Mucosa of stomach (tissue), 1 donor: ENCODE results near the gene KANTR.

Source experiments
- H3K27me3 ChIP-seq: one replicate; pipeline ENCODE4 v1.7.0; 2013; ENCODE audit warnings: mild to moderate bottlenecking, low read length; ENCODE audit not compliant: control insufficient read depth, insufficient read depth
- H3K36me3 ChIP-seq: one replicate; pipeline ENCODE4 v1.7.0; 2013; ENCODE audit warnings: low read length; ENCODE audit not compliant: control insufficient read depth, insufficient read depth
- H3K4me1 ChIP-seq: one replicate; pipeline ENCODE4 v1.7.0; 2013; ENCODE audit warnings: mild to moderate bottlenecking, low read length; ENCODE audit not compliant: control insufficient read depth, insufficient read depth
- H3K4me3 ChIP-seq: one replicate; pipeline ENCODE4 v1.7.0; 2013; ENCODE audit warnings: low read length
- H3K9ac ChIP-seq: one replicate; pipeline ENCODE4 v1.7.0; 2013; ENCODE audit warnings: mild to moderate bottlenecking, low read length, moderate library complexity
- H3K9me3 ChIP-seq: one replicate; pipeline ENCODE4 v1.7.0; 2013; ENCODE audit warnings: mild to moderate bottlenecking, low read length, moderate library complexity; ENCODE audit not compliant: control insufficient read depth
- donor health status: Pancreatic carcinoma.

KANTR gene

DNA sequence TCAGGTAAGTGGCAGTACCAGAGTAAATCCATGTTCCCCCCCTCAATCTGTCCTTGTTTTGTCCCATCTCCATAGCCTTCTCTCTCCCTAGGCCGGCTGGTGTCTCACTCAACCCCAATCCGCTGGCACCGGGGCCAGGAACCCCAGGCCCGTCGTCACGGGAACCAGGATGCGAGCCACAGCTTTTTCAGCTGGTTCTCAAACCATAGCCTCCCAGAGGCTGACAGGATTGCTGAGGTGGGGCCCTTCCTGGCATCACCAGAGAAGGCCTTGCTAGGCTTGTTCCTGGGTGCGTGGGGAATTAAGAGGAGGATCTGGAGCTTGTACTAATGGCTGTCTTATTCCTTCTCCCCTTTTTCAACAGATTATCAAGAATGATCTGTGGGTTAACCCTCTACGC, 9.1 kb upstream of the KANTR start:
- Histone ChIP-seq H3K9ac (no peak overlapping the region), H3K27me3 (no peaks in the 10 kb centered on the region), H3K4me1 (no peaks in the 10 kb centered on the region), H3K36me3 (no peaks in the 10 kb centered on the region), H3K9me3 (no peaks in the 10 kb centered on the region), H3K4me3 (no peak overlapping the region)

- Histone ChIP-seq H3K36me3 (no peaks in the 10 kb centered on the region), H3K27me3 (no peaks in the 10 kb centered on the region), H3K9ac (no peak overlapping the region), H3K4me3 (no peak overlapping the region), H3K4me1 (no peaks in the 10 kb centered on the region), H3K9me3 (no peaks in the 10 kb centered on the region)
These were observed 8.2 kb upstream of the KANTR start for GRCh38 chrX:53085661-53086229.

- no peaks in the 10 kb centered on the region for H3K27me3 ChIP-seq
- no peaks in the 10 kb centered on the region for H3K36me3 ChIP-seq
- no peaks in the 10 kb centered on the region for H3K4me1 ChIP-seq
- H3K4me3 ChIP-seq: no peak overlapping the region
- H3K9ac ChIP-seq: no peak overlapping the region
- H3K9me3 ChIP-seq: no peaks in the 10 kb centered on the region
These were observed 7.5 kb upstream of the KANTR start for GRCh38 chrX:53086464-53086863.

GRCh38 chrX:53087388-53087831, 6.5 kb upstream of the KANTR start:
- H3K27me3 ChIP-seq: no peaks in the 10 kb centered on the region
- no peaks in the 10 kb centered on the region for H3K36me3 ChIP-seq
- no peaks in the 10 kb centered on the region for H3K4me1 ChIP-seq
- no peak overlapping the region for H3K4me3 ChIP-seq
- no peak overlapping the region for H3K9ac ChIP-seq
- no peaks in the 10 kb centered on the region for H3K9me3 ChIP-seq

- H3K4me3 ChIP-seq: no peak overlapping the region
- peak overlapping the region; percentile 55 for H3K9ac ChIP-seq
- no peaks in the 10 kb centered on the region for H3K27me3 ChIP-seq
- H3K36me3 ChIP-seq: no peaks in the 10 kb centered on the region
- H3K9me3 ChIP-seq: no peaks in the 10 kb centered on the region
- no peaks in the 10 kb centered on the region for H3K4me1 ChIP-seq
These were observed 5.6 kb upstream of the KANTR start for GRCh38 chrX:53088136-53088974.

GRCh38 chrX:53089224-53089842, 4.6 kb upstream of the KANTR start:
- Histone ChIP-seq H3K4me3 (no peak overlapping the region), H3K36me3 (no peaks in the 10 kb centered on the region), H3K4me1 (no peaks in the 10 kb centered on the region), H3K9me3 (no peaks in the 10 kb centered on the region), H3K9ac (peak overlapping the region; percentile 55), H3K27me3 (no peaks in the 10 kb centered on the region)

DNA sequence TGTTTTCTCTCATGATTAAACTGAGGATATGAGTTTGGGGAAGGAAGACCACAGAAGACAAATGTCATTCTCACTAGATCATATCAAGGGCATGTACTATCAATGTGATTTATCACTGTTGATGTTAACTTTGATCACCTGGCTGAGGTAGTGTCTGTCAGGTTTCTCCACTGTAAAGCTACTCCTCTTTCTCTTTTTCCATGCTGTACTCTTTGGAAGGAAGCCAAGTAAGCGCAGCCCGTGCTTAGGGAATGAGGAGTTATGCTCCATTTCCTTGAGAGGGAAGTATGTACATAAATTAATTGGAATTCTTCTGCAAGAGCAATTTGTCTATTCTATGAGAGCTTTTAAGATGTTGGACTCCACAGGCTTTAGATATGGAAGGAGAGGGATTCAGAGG, 4.0 kb upstream of the KANTR start:
- Histone ChIP-seq H3K9me3 (no peaks in the 10 kb centered on the region), H3K9ac (no peak overlapping the region), H3K27me3 (no peaks in the 10 kb centered on the region), H3K36me3 (no peaks in the 10 kb centered on the region), H3K4me3 (no peak overlapping the region), H3K4me1 (peaks cover 3% of the 10 kb centered on the region)

DNA sequence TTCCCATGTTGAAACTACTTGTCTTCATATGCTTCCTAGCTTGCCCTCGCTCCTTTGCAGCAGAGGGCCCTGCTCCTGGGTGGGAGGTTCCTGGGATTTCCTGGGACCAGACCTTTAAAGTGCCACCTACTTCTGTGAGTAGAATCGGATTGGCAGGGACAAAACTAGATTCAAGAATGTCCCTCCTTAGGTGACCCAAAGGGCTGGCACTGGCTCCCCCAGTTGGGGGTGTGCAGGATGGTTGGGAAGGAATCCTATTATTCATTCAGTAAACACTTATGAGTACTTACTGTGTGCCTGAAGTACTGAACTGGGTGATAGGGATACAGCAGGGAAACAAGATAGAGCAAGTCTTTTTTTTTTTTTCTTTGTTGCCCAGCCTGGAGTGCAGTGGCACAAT, 2.6 kb upstream of the KANTR start:
- no peaks in the 10 kb centered on the region for H3K9me3 ChIP-seq
- peaks cover 5% of the 10 kb centered on the region for H3K4me1 ChIP-seq
- H3K4me3 ChIP-seq: no peak overlapping the region
- H3K36me3 ChIP-seq: no peaks in the 10 kb centered on the region
- no peaks in the 10 kb centered on the region for H3K27me3 ChIP-seq
- no peak overlapping the region for H3K9ac ChIP-seq

DNA sequence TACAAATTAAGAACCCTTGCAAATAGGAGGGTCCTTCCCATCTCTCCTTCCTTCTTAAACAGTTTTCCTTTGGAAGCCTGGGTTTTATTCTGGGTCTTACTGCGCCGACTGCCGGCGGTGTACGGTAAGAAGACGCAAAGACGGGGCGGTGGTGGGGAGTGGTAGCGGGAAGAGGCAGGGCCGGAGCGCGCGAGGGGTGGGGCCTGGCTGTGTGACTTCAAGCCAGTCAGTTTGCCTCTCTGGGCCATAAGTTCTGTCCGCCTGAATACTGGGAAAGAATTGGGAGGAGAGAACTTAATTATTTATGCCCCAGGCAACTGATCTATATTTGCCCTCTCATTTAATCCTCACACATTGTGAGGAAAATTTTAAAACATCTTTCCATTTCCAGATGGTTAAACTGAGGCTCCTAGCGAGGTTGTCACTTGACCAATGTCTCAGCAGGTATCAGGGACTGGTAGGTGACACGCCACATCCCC, 726 bp upstream of the KANTR start:
- H3K27me3 ChIP-seq: no peaks in the 10 kb centered on the region
- H3K9ac ChIP-seq: peak overlapping the region; percentile 68
- peaks cover 5% of the 10 kb centered on the region for H3K4me1 ChIP-seq
- H3K9me3 ChIP-seq: no peaks in the 10 kb centered on the region
- no peaks in the 10 kb centered on the region for H3K36me3 ChIP-seq
- H3K4me3 ChIP-seq: peak overlapping the region; percentile 63

- Histone ChIP-seq H3K9ac (peak overlapping the region; percentile 68), H3K9me3 (no peaks in the 10 kb centered on the region), H3K4me3 (peak overlapping the region; percentile 36), H3K36me3 (no peaks in the 10 kb centered on the region), H3K4me1 (peaks cover 5% of the 10 kb centered on the region), H3K27me3 (no peaks in the 10 kb centered on the region)
These were observed 602 bp downstream of the KANTR start for GRCh38 chrX:53094582-53094905.

DNA sequence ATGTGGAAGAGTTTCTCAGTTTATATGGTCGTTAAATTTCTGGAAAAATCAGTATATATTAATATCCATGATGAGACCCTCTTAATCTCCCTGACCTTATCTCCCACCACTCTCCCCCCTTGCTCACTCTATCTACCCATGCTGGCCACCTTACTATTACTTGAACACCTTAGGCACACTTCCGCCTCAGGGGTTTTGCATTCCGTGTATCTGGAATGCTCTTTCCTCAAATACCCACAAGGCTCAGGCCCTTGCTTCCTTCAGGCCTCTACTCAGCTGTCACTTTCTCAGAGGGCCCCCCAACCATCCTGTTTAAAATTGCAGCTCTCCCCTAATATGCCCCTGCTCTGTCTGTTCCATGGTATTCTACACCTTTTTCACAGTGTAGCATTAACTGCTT, 1.9 kb downstream of the KANTR start:
- Histone ChIP-seq H3K27me3 (no peaks in the 10 kb centered on the region), H3K9me3 (no peaks in the 10 kb centered on the region), H3K4me1 (peaks cover 5% of the 10 kb centered on the region), H3K4me3 (no peak overlapping the region), H3K9ac (no peak overlapping the region), H3K36me3 (no peaks in the 10 kb centered on the region)

- Histone ChIP-seq H3K36me3 (no peaks in the 10 kb centered on the region), H3K27me3 (no peaks in the 10 kb centered on the region), H3K4me3 (no peak overlapping the region), H3K9ac (no peak overlapping the region), H3K4me1 (peaks cover 5% of the 10 kb centered on the region), H3K9me3 (no peaks in the 10 kb centered on the region)
These were observed 21.1 kb downstream of the KANTR start for GRCh38 chrX:53114864-53115549.
